GM12864 (cell line): ENCODE results near the gene RNF5.
"Not testable (repeated sequence)": the region's sequence is repeated elsewhere in the genome, so short reads cannot be mapped to it uniquely, and the experiment has no call there.

Source experiments
- DNase-seq: peaks from one replicate; pipeline ENCODE4 v3.0.0-alpha.2; 2011; ENCODE audit warnings: low read depth
- H3K4me3 ChIP-seq: 2 replicates; pipeline ENCODE4 v1.5.1; 2011; ENCODE audit warnings: mild to moderate bottlenecking, low read depth, low read length, control low read depth
- TF ChIP-seq, protein P1 (sequence below): IDR thresholded peaks from 2 replicates; pipeline ENCODE4 v1.5.1; 2011; ENCODE audit warnings: low read depth, mild to moderate bottlenecking, moderate library complexity, low read length, control low read depth, inconsistent platforms; ENCODE audit errors: missing control alignments

The RNF5 gene

DNA sequence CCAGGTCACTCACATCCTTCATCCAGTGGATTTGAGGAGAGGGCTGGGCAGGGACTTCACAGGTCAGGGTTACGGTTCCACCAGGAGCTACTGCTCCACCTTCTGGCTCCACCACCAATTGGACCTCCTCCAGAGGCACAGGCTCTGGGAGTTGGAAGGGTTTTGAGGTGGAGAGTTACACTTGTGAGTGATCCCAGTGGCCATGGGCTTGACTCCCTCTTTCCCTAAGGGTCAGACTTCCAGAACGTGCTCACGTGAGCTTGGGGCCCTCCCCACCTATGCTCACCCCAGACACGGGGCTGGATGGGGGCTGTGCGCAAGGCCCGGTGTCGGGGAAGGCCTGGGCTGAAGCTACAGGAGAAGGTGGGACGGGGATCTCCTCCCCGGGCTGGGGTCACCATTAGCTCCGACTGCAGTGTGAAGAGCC is 4.4 kb downstream of the RNF5 start:
- H3K4me3 ChIP-seq, result no peak overlapping the region
- TF ChIP-seq, protein P1, sequence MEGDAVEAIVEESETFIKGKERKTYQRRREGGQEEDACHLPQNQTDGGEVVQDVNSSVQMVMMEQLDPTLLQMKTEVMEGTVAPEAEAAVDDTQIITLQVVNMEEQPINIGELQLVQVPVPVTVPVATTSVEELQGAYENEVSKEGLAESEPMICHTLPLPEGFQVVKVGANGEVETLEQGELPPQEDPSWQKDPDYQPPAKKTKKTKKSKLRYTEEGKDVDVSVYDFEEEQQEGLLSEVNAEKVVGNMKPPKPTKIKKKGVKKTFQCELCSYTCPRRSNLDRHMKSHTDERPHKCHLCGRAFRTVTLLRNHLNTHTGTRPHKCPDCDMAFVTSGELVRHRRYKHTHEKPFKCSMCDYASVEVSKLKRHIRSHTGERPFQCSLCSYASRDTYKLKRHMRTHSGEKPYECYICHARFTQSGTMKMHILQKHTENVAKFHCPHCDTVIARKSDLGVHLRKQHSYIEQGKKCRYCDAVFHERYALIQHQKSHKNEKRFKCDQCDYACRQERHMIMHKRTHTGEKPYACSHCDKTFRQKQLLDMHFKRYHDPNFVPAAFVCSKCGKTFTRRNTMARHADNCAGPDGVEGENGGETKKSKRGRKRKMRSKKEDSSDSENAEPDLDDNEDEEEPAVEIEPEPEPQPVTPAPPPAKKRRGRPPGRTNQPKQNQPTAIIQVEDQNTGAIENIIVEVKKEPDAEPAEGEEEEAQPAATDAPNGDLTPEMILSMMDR, result no peak
- DNase-seq, result no peak

DNA sequence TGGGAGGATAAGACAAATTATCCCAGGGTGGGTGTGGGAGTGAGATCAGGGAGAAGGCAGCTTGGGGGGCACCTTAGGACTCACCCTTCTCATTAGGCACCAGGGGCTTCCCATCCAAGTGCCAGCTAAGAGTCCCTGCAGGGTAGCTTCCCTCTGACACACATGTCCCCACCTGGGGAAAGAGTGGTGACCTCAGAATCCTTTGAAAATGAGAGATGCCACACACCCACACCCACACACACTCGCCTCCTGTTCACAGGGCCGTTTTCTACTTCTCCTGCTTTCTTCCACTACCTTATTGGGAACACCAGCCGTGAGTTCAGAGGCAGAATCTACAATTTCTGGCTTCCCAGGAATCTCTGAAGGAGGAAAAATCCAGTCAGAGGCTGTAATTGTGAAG is 4.8 kb downstream of the RNF5 start:
- TF ChIP-seq, protein P1, result no peak
- no peak for DNase-seq
- no peak overlapping the region for H3K4me3 ChIP-seq

DNA sequence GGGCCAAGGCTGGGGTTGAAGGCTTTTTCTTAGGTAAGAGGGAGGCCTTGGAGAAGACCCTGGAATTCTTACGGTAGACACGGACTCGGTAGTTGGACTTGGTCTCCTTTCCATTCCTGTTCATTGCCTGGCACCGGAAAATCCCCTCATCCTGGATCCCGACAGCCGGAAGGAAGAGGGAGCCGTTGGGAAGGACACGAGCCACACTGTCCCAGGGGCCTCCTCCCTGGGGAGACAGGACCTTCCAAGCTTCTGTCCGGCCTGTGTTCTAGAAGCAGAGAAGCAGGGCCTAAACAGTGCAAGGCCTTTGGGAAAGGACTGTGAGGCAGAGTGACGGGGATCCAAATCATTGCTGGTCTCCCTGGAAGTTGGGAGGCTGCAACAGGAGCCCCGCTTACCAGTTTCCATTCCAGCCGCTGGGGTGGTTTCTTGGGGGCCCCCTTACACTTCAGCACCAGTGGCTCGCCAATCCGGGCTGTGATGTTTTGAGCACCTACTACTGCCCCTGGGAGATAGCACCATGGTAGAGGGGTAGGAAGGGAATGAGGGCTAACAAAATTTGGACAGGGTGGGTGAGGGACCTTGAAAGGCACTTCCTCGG is 5.4 kb downstream of the RNF5 start:
- no peak for DNase-seq
- H3K4me3 ChIP-seq, result no peak overlapping the region
- TF ChIP-seq, protein P1, result no peak

DNA sequence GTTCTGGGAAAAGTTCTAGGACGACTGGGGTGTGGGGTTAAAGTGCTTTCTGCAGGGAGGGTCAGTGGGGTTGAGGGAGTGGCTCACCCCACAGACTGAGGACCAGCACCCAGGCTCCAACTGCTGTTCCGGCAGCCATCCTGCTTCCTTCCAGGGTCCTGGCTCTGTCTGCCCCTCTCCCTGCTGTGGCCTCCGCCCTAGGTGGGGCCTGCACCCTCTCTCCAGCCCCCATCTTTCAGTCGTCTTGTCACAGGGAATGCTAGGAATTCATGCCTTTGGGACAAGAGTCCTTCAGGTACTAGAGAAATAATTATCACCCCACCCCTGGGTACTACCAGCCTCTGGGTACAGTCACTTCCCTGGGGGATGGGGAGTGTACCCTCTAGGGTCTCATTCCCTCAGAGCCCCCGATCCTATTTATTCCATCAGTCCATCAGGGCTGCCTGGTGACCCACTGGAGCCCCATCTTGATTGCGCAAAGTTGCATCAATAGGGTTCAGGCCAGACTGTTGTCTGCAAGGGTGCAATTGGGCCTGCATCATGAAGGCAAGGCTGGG is 6.0 kb downstream of the RNF5 start, which contains the start of gene AGER:
Gene AGER, minus strand, starts transcription at position 170 of the 557 bp plus-strand sequence. Its CDS starts 31 bp downstream, at position 139.
- no peak for DNase-seq
- TF ChIP-seq, protein P1, result no peak
- no peak within 1 kb of the TSS for H3K4me3 ChIP-seq

DNA sequence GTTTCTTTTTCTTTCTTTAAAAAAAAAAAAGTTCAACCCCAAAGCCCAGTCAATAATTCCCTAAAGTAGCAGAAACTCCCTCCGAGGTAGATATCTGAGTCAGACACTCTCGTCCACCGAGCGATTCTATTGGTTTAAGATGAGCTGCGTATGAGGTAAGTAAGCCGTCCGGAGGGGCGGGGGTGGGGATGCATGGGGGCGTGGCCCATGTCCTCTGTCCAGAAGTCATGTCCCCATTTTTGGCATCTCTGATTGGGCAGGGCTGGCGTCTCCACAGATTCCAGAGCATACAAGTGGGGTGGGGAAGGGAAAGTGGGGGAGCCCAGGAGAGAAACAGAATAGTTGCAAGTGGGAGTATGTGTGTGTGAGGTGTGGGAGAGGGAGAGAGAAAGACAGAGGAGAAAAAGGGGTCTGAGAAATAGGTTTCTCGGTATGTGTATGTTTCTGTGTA is 7.5 kb downstream of the RNF5 start:
- not testable (repeated sequence) for H3K4me3 ChIP-seq, DNase-seq

DNA sequence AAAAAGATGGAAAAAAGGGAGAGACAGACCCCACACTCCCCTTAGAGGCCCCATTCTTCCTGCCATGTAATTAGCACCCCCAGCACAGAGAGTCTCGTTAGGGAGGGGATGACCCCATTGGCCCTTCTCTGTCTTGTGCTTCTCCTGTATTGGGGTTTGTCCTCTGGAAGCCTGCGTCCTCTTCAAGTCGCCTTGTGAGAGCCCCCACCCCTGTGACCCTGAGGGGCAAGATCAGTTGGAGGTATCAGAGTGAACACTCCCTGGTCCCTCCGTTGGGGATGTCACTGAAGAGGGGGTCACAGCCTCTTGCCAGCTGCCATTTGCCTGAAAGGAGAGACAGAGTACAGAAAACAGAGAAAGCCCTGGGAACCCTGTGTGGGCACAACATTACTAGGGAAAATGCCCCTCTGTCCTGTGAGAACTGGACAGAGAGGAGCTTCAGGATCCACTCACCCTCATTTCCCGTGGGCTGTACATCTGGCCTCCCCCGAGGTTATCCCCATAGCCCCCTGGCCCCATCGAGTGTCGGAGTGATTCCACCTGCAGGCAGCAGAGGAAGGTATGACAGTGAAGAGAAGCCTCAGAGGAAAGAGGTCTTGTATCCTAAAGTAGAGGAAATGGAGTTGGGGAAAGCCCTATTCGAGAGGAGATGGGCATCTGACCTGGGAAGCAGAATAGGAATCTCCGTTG is 8.1 kb downstream of the RNF5 start:
- DNase-seq, result not testable (repeated sequence)

DNA sequence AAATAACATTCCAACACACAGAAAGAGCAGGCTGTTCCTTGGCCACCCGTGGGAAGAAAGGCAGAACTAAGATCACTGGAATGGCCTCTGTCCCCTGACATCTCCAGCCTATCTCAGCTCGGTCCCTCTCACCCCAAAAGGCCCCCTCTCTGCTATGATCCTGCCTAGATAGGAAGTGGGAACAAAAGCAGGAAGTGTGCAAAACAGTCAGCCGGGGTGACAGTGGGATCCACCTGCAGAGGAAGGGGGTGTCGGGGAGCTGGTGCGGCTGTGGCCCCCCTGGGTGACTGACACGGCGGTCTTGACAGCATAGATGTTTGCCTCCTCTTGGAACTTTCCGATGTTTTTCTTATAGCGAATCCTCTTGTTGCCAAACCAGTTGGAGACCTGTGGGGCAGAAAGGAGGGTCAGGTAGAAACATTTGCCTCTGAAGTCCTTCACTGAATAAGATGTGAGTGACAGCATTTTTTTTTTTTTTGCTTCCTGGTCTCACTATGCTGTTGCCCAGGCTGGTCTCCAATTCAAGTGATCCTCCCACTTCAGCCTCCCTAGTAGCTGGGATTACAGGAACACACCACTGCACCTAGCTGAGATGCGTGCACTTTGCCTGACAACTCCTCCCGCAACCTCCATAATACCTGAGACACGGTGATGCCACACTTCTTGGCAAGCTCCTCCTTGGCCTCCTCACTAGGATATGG is 9.0 kb downstream of the RNF5 start:
- H3K4me3 ChIP-seq, result no peak overlapping the region
- TF ChIP-seq, protein P1, result no peak
- DNase-seq, result no peak

More for the DNA sequence above, 8.1 kb downstream of the RNF5 start:
- not testable (repeated sequence) for H3K4me3 ChIP-seq

DNA sequence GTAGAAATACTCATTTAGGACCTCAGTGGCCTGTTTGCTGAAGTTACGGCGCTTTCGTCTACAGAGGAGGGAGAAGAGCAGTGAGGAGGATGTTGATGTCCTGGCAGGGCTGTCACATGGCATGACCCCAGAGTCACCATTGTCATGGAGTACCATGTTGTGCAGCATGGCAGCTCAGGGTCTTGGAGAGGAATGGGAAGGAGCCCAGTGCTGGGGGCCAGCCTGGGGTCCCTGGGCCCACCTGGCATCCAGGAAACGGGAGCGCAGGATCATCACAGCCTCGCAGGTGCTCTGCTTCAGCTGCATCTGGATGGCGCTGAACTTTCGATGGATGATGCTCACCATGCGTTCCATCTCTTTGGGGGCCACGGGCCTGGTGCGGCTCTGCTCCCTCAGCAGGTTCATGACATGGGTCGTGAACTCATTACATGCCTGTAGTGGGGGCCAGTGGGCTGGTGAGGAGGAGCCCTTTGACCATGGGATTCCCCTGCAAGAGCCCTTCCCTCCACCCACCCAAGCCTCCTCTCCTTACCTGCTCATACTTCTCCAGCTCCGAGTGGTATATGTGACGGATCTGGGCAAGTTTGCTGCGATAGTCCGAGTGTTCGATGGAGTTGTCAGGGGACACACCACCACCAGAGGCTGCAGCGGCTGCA is 9.6 kb downstream of the RNF5 start:
- H3K4me3 ChIP-seq, DNase-seq: not testable (repeated sequence)
